Omental fat pad (tissue), 4 donors: Measurements from ENCODE around the gene LZTR1. TPM values are rescaled to one million over a fixed set of nuclear protein-coding genes. Genes with fewer than 3 reads are reported as not detected.
"Not testable (repeated sequence)": the region's sequence is repeated elsewhere in the genome, so short reads cannot be mapped to it uniquely, and the experiment has no call there.

Source experiments
- ATAC-seq: fragments of 150-250 bp; one replicate; pipeline ENCODE4 v1.9.1; 2016; ENCODE audit warnings: mild to moderate bottlenecking, moderate library complexity; ENCODE audit not compliant: low FRiP score
- DNase-seq: peaks from one replicate; pipeline ENCODE4 v3.0.0-alpha.2; 2019; ENCODE audit warnings: low spot score
- total RNA-seq, 4 donors: library from RNA; depleted of rRNA; stranded (reverse); fragments of >200 nt; gene quantifications; one replicate each; pipeline ENCODE4 v1.1.0, GENCODE V29; 2016
- TF ChIP-seq, protein P1 (sequence below), 3 donors: fragments of 450-650 bp; IDR thresholded peaks; one replicate each; pipeline ENCODE4 v1.5.1; 2016 to 2017; ENCODE audit warnings: antibody characterized with exemption in 3 of 3, mild to moderate bottlenecking in 3 of 3, moderate library complexity in 2 of 3

Gene LZTR1
- total RNA-seq, 4 donors from 2014 or later = 45.8 to 66.5 (median 56.9) TPM

- TF ChIP-seq, protein P1, sequence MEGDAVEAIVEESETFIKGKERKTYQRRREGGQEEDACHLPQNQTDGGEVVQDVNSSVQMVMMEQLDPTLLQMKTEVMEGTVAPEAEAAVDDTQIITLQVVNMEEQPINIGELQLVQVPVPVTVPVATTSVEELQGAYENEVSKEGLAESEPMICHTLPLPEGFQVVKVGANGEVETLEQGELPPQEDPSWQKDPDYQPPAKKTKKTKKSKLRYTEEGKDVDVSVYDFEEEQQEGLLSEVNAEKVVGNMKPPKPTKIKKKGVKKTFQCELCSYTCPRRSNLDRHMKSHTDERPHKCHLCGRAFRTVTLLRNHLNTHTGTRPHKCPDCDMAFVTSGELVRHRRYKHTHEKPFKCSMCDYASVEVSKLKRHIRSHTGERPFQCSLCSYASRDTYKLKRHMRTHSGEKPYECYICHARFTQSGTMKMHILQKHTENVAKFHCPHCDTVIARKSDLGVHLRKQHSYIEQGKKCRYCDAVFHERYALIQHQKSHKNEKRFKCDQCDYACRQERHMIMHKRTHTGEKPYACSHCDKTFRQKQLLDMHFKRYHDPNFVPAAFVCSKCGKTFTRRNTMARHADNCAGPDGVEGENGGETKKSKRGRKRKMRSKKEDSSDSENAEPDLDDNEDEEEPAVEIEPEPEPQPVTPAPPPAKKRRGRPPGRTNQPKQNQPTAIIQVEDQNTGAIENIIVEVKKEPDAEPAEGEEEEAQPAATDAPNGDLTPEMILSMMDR (IDR thresholded peaks at IDR 0.05) = no peak
- DNase-seq = no peak
- ATAC-seq = no peak
These were observed 41.9 kb upstream of the LZTR1 start for GRCh38 chr22:20940186-20940651.

GRCh38 chr22:20940904-20941385, 41.2 kb upstream of the LZTR1 start:
- TF ChIP-seq, protein P1 (IDR thresholded peaks at IDR 0.05) = no peak
- DNase-seq = no peak
- no peak for ATAC-seq

- not testable (repeated sequence) for ATAC-seq, DNase-seq
These were observed 39.7 kb upstream of the LZTR1 start for GRCh38 chr22:20942203-20942902.

DNA sequence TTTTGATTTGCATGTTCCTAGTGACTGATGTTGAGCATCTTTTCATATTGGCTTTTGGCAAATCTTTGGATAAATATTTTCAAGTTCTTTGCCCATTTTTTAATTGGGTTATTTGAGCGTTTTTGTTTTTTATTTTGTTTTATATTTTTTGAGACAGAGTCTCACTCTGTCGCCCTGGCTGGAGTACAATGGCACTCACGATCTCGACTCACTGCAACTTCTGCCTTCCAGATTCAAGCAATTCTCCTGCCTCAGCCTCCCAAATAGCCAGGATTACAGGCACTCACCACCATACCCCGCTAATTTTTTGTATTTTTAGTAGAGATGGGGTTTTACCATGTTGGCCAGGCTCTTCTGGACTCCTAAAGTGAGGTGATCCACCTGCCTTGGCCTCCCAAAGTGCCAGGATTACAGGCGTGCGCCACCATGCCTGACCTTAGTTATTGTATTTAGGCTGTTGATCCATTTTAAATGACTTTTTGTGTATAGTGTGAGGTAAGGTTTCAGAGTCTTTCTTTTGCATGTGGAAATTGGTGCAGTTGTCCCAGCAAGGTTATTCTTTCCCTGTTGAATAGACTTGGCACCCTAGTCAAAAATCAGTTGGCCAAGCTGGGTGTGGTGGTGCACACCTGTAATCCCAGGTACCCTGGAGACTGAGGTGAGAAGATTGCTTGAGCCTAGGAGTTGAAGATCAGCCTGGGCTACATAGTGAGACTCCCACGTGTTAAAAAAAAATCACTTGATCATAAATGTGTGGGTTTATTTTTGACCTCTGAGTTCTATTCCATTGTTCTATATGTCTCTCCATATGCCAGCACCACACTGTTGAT, 38.8 kb upstream of the LZTR1 start:
- no peak for DNase-seq
- TF ChIP-seq, protein P1 (IDR thresholded peaks at IDR 0.05) = no peak
- ATAC-seq = no peak

GRCh38 chr22:20944042-20944441, 38.1 kb upstream of the LZTR1 start:
- ATAC-seq = no peak
- TF ChIP-seq, protein P1 (IDR thresholded peaks at IDR 0.05) = no peak
- no peak for DNase-seq

DNA sequence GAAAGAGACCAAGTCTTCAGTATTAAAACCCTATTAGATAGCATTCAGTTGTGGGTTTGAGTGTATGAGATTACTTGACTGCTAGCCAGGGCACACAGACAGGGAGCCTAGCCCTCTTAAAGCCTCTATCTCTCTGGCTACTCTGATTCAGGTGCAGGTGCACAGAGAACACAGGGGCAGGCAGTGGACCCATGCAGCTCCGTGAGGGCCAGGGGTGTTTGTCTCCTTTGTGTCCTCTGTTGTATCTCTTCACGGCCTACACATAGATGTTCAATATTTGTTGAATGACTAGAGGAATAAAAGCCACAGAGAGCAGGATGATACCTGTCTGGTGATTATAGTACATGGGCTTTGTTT, 36.5 kb upstream of the LZTR1 start:
- ATAC-seq (no peak), DNase-seq (no peak)
- TF ChIP-seq, protein P1 (IDR thresholded peaks at IDR 0.05) = no peak

DNA sequence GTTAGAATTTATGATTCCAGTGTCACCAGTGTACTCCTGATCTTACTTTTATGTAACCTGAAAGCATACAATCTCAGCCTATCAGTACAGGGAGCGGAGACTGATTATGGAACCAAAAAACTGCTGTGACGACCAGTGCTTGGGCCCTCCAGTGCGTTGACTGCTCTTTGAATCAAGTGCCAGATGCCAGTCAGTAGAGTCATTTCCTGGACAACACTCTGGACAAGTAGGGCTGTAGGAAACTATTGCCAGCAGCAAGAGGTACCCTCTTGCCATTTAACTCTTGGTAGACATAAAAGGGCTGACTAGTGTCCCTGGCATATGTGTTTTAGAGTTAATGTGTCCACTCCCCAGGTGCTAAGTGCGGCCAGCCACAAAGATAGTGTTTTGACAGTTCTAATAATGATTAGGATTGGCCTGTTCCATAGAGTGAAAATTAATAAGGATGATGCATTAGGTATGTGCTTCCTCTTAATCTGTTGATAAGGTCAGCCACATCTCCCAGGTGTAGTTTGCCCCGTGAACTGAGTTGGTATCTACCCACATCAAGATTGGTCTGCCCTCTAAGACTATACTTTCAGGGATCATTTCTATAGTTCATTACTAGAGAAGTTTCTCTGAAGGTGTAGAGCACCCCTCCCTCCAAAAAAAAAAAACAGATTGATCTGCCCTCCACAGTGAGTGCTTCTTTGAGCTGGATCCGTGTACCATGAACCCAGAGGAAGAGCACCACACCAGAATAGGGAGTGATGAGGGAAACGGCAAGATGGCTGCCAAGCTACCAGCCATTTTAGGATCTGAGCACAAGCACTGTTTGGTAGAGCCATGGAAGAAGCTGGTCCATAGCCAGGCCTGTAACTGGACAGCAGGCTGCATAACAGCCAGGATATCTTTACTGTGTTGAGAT, 35.8 kb upstream of the LZTR1 start:
- ATAC-seq = no peak
- TF ChIP-seq, protein P1 (IDR thresholded peaks at IDR 0.05) = no peak
- DNase-seq = no peak
